Subcutaneous abdominal adipose tissue (tissue), 5 donors: ENCODE results near the gene PCED1B.

Experiments used
- H3K27ac ChIP-seq: one replicate; pipeline ENCODE4 v1.7.0; 2013; ENCODE audit warnings: low read depth, mild to moderate bottlenecking, inconsistent platforms, low read length, moderate library complexity
- H3K27me3 ChIP-seq, 5 donors: one replicate each; pipeline ENCODE4 v1.7.0; 2013; ENCODE audit warnings: low read length in 5 of 5, inconsistent platforms in 1 of 5; ENCODE audit not compliant: control insufficient read depth in 5 of 5, insufficient read depth in 4 of 5
- H3K36me3 ChIP-seq, 5 donors: one replicate each; pipeline ENCODE4 v1.7.0; 2013; ENCODE audit warnings: low read length in 5 of 5; ENCODE audit not compliant: control insufficient read depth in 5 of 5, insufficient read depth in 5 of 5
- H3K4me1 ChIP-seq, 5 donors: one replicate each; pipeline ENCODE4 v1.7.0; 2013; ENCODE audit warnings: low read length in 5 of 5, mild to moderate bottlenecking in 3 of 5, moderate library complexity in 1 of 5; ENCODE audit not compliant: control insufficient read depth in 5 of 5, insufficient read depth in 5 of 5
- H3K4me3 ChIP-seq, 5 donors: one replicate each; pipeline ENCODE4 v1.7.0; 2013; ENCODE audit warnings: low read length in 5 of 5, low read depth in 1 of 5
- H3K9ac ChIP-seq, 5 donors: one replicate each; pipeline ENCODE4 v1.7.0; 2013; ENCODE audit warnings: low read length in 5 of 5, mild to moderate bottlenecking in 4 of 5, moderate library complexity in 3 of 5
- H3K9me3 ChIP-seq, 5 donors: one replicate each; pipeline ENCODE4 v1.7.0; 2013; ENCODE audit warnings: low read length in 5 of 5; ENCODE audit not compliant: control insufficient read depth in 5 of 5
- donor health status: healthy.
- donor health status: healthy.
- donor health status: healthy.
- donor health status: healthy.
- donor health status: healthy.

The PCED1B gene

GRCh38 chr12:47235258-47236040 is 156.0 kb downstream of the PCED1B start:
- Histone ChIP-seq H3K27me3 (no peaks in the 10 kb centered on the region), H3K36me3 (peaks cover 0 to 13% (median 6%) of the 10 kb centered on the region in 5 donors), H3K9ac (no peak overlapping the region), H3K4me3 (no peak overlapping the region), H3K4me1 (peaks cover 0 to 12% (median 6%) of the 10 kb centered on the region in 5 donors), H3K27ac (no peak overlapping the region), H3K9me3 (no peaks in the 10 kb centered on the region)

- Histone ChIP-seq H3K9ac (no peak overlapping the region), H3K9me3 (no peaks in the 10 kb centered on the region), H3K36me3 (peaks cover 0 to 13% (median 6%) of the 10 kb centered on the region in 5 donors), H3K27me3 (no peaks in the 10 kb centered on the region), H3K27ac (no peak overlapping the region), H3K4me3 (no peak overlapping the region), H3K4me1 (peaks cover 0 to 12% (median 6%) of the 10 kb centered on the region in 5 donors)
Measured at GRCh38 chr12:47236109-47236714, 156.8 kb downstream of the PCED1B start.

DNA sequence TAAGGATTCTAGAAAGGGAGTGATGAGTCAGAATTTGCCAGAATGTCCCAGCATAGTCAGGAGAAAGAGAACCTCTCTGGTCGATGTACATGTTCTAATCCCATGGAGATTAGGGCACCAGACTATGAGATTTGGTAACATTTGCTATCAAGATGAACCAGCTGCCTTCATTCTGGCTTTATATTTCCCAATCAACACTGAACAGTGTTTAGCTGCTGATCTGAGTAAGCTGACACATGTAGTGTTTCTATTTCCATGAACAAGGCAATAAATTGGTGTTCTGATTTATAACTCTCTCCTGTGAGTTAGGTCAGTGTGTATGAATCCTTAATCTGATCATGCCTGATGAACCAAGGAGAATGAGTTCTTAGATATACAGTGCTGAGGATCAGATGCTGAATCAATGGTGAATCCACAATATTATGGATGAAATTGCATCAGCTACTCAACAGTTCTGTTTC is 158.4 kb downstream of the PCED1B start:
- Histone ChIP-seq H3K27ac (no peak overlapping the region), H3K4me1 (peaks cover 0 to 12% (median 6%) of the 10 kb centered on the region in 5 donors), H3K27me3 (no peaks in the 10 kb centered on the region), H3K9me3 (no peaks in the 10 kb centered on the region), H3K9ac (peak overlapping the region in 1 of 5 donors; percentile 0), H3K4me3 (no peak overlapping the region), H3K36me3 (peaks cover 0 to 13% (median 6%) of the 10 kb centered on the region in 5 donors)

DNA sequence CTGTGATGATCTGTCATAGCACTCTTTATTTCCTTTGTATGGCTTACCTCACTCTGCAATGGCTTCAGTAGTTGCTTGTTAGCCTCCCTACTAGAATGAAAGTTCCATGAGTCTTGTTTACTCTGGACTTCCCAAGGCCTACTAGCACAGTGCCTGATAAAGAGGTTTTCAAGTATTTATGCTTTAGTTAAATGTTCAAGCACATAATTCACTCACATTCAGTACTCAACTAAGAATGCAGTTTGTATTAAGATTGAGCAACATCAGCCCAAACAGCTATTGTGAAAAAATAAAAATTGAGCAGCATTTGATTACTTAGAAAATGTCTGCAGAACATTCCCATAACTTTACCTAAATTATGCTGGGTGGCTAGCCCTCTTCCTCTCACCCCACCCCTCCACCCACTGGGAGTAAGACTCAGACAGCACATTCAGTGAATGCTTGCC is 159.3 kb downstream of the PCED1B start:
- no peaks in the 10 kb centered on the region for H3K9me3 ChIP-seq
- no peaks in the 10 kb centered on the region for H3K27me3 ChIP-seq
- H3K4me1 ChIP-seq: peaks cover 0 to 12% (median 6%) of the 10 kb centered on the region in 5 donors
- peaks cover 0 to 13% (median 6%) of the 10 kb centered on the region in 5 donors for H3K36me3 ChIP-seq
- no peak overlapping the region for H3K27ac ChIP-seq
- H3K9ac ChIP-seq: no peak overlapping the region
- H3K4me3 ChIP-seq: no peak overlapping the region

DNA sequence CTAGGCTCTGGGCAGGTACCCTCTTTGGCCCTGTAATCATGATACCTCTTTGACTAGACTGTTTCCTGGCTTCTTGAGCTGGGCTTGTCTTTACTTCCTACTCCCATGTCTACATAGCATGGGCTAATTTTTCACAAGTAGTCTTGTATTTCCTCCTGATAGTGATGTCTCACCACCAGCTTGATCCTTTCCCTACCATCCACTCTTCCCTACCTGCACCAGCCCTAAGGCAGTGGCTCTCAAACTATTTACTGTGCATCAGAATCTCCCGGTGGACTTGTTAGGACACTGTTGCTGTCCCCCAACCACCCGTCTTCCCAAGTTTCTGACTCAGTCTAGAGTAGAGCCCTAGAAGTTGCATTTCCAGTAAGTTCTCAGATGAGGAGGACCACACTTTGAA is 163.0 kb downstream of the PCED1B start:
- Histone ChIP-seq H3K9me3 (no peaks in the 10 kb centered on the region), H3K4me3 (no peak overlapping the region), H3K9ac (no peak overlapping the region), H3K27me3 (no peaks in the 10 kb centered on the region), H3K27ac (no peak overlapping the region), H3K4me1 (peaks cover 0 to 5% (median 0%) of the 10 kb centered on the region in 5 donors), H3K36me3 (no peaks in the 10 kb centered on the region)

- no peak overlapping the region for H3K9ac ChIP-seq
- no peaks in the 10 kb centered on the region for H3K36me3 ChIP-seq
- H3K4me1 ChIP-seq: no peaks in the 10 kb centered on the region
- H3K27ac ChIP-seq: no peak overlapping the region
- H3K9me3 ChIP-seq: no peaks in the 10 kb centered on the region
- no peak overlapping the region for H3K4me3 ChIP-seq
- H3K27me3 ChIP-seq: no peaks in the 10 kb centered on the region
Measured at GRCh38 chr12:47244835-47245234, 165.4 kb downstream of the PCED1B start.

DNA sequence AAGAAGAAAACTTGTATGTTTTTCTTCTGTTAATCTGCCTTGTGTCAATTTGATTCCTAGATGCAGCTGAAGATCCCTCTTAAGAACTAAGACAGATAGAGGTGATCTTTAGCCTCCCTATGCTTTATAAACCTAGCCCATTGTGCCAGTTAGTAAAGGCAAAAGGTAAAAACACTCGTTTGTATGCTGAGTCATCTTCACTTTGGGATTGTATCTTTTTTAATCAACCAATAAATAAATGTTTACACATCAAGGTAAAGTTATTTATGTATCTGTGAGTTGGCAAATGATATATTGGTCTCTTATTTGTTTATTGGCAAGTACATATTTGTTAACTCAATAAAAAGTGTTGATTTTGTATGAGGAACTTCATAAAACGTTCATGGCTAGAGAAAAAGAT is 166.2 kb downstream of the PCED1B start:
- H3K4me3 ChIP-seq: no peak overlapping the region
- no peaks in the 10 kb centered on the region for H3K36me3 ChIP-seq
- no peaks in the 10 kb centered on the region for H3K27me3 ChIP-seq
- no peak overlapping the region for H3K27ac ChIP-seq
- H3K9me3 ChIP-seq: no peaks in the 10 kb centered on the region
- H3K9ac ChIP-seq: no peak overlapping the region
- no peaks in the 10 kb centered on the region for H3K4me1 ChIP-seq

- H3K4me1 ChIP-seq: no peaks in the 10 kb centered on the region
- H3K9ac ChIP-seq: no peak overlapping the region
- H3K4me3 ChIP-seq: no peak overlapping the region
- peaks cover 0 to 5% (median 0%) of the 10 kb centered on the region in 5 donors for H3K9me3 ChIP-seq
- H3K27me3 ChIP-seq: no peaks in the 10 kb centered on the region
- H3K36me3 ChIP-seq: peaks cover 0 to 2% (median 0%) of the 10 kb centered on the region in 5 donors
- no peak overlapping the region for H3K27ac ChIP-seq
Measured at GRCh38 chr12:47247418-47247817, 168.0 kb downstream of the PCED1B start.

DNA sequence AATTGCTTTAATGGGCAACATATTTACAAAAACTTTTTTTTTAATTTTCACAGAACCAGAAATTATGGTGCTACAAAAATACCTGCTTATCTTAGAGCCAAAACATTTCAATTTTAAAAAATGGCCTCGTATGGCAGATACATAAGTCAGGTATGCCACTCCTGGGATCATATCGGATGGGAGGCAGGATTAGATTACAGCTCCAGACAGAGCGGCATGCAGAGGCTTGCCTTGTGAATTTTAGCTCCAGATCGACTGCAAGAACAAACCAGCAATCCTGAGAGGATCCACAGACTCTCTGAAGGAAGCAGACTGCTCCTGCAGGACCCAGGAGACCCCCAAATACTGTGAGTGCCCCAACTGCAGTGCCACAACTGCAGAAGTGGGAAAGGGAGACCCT is 169.7 kb downstream of the PCED1B start:
- Histone ChIP-seq H3K9me3 (peaks cover 0 to 5% (median 0%) of the 10 kb centered on the region in 5 donors), H3K36me3 (peaks cover 0 to 2% (median 0%) of the 10 kb centered on the region in 5 donors), H3K4me3 (no peak overlapping the region), H3K4me1 (no peaks in the 10 kb centered on the region), H3K27ac (no peak overlapping the region), H3K9ac (no peak overlapping the region), H3K27me3 (no peaks in the 10 kb centered on the region)

GRCh38 chr12:47249719-47250357 is 170.4 kb downstream of the PCED1B start:
- Histone ChIP-seq H3K27ac (no peak overlapping the region), H3K27me3 (no peaks in the 10 kb centered on the region), H3K9me3 (peaks cover 0 to 5% (median 0%) of the 10 kb centered on the region in 5 donors), H3K36me3 (peaks cover 0 to 2% (median 0%) of the 10 kb centered on the region in 5 donors), H3K9ac (no peak overlapping the region), H3K4me3 (no peak overlapping the region), H3K4me1 (no peaks in the 10 kb centered on the region)
